22Rv1 (cell line): ENCODE data around the gene HLF.

Experiments
- CTCF ChIP-seq: fragments of 450-650 bp; IDR thresholded peaks from 2 replicates; pipeline ENCODE4 v1.5.1; 2017; ENCODE audit warnings: mild to moderate bottlenecking
- ZFX ChIP-seq: fragments of 450-650 bp; IDR thresholded peaks from 2 replicates; pipeline ENCODE4 v1.6.1; 2017; ENCODE audit warnings: antibody characterized with exemption, borderline replicate concordance

- TF ChIP-seq CTCF: no peak
- no peak for TF ChIP-seq ZFX
Observed at GRCh38 chr17:55219459-55219858, 45.3 kb upstream of the HLF start.
